Psoas muscle (tissue), 8 donors: ENCODE data around the gene QSER1. TPM values are rescaled to one million over a fixed set of nuclear protein-coding genes. Genes with fewer than 3 reads are reported as not detected.

ENCODE experiments used
- ATAC-seq, 4 donors: fragments of 200-7000 bp; cut with Tn5 transposase; one replicate each; pipeline ENCODE4 v1.9.1; 2020; ENCODE audit warnings: moderate library complexity in 3 of 4, mild to moderate bottlenecking in 2 of 4
- DNase-seq, 2 donors: peaks; one replicate each; pipeline ENCODE4 v3.0.0-alpha.2; 2020
- H3K27ac ChIP-seq: fragments of 200-600 bp; one replicate; pipeline ENCODE4 v1.8.0; 2022
- H3K27me3 ChIP-seq, 3 donors: fragments of 200-600 bp in 1 of 3; one replicate each; pipeline versions ENCODE4 v1.6.1 to v1.8.0; 2013 to 2022; ENCODE audit warnings: low read length in 2 of 3, mild to moderate bottlenecking in 2 of 3, moderate library complexity in 1 of 3; ENCODE audit not compliant: insufficient read depth in 3 of 3
- H3K36me3 ChIP-seq, 2 donors: fragments of 200-600 bp in 1 of 2; one replicate each; pipeline versions ENCODE4 v1.6.1 to v1.8.0; 2013 to 2022; ENCODE audit warnings: low read depth in 1 of 2, mild to moderate bottlenecking in 1 of 2, moderate library complexity in 1 of 2; ENCODE audit not compliant: insufficient read depth in 1 of 2
- H3K4me1 ChIP-seq: fragments of 200-600 bp; one replicate; pipeline ENCODE4 v1.8.0; 2022
- H3K4me3 ChIP-seq: fragments of 200-600 bp; one replicate; pipeline ENCODE4 v1.8.0; 2022; ENCODE audit warnings: mild to moderate bottlenecking
- H3K9me3 ChIP-seq: fragments of 200-600 bp; one replicate; pipeline ENCODE4 v1.8.0; 2022
- WGBS, 3 donors: extraction: QIAGEN DNeasy Blood & Tissue Kit; methylation state at CpG; one replicate each; pipeline versions ENCODE4 v1.1.6 to v1.1.7; 2013; 5-methylcytosine and 5-hydroxymethylcytosine counted together
- intact Hi-C, 2 donors: fragments of 100-400 bp; cut with DNase I; formaldehyde crosslinking; loops; one replicate each; pipeline versions ENCODE4 v1.11.0 to v1.14.2; 2022
- polyA plus RNA-seq, 3 donors: library from polyadenylated mRNA; stranded (reverse); fragments of 200-250 nt; gene quantifications; one replicate each; pipeline ENCODE4 v1.2.3, GENCODE V29; 2013
- total RNA-seq, 4 donors: library from RNA; stranded (reverse); fragmentation: NEBNext Ultra II Directional in 2 of 4; extraction: Animal tissue kit (Norgen Biotek cat#: 25700) in 2 of 4; gene quantifications; one replicate each; pipeline versions ENCODE4 v1.2.1 to v1.2.4, GENCODE V29; 2021 to 2023
- TF ChIP-seq, protein P1 (sequence below): fragments of 200-600 bp; IDR thresholded peaks from one replicate; pipeline ENCODE4 v1.8.0; 2022; ENCODE audit warnings: antibody characterized with exemption
- donor health status: healthy with polysubstance abuse.
- donor health status: DM: no; HTN: no; CAD: no; lungs with moderate emphysema.
- donor health status: Bipolar disorder and iron deficiency.
- donor health status: healthy.
- donor health status: DM: yes; HTN: yes; CAD: no.
- donor health status: DM: no; HTN: no; CAD: no.
- donor health status: DM: no; HTN: no; CAD: no.
- donor health status: DM: yes; HTN: yes; CAD: no.

Gene QSER1
- total and polyA plus RNA-seq, 7 donors, result 2.4 to 19.3 (median 11.8) TPM

DNA sequence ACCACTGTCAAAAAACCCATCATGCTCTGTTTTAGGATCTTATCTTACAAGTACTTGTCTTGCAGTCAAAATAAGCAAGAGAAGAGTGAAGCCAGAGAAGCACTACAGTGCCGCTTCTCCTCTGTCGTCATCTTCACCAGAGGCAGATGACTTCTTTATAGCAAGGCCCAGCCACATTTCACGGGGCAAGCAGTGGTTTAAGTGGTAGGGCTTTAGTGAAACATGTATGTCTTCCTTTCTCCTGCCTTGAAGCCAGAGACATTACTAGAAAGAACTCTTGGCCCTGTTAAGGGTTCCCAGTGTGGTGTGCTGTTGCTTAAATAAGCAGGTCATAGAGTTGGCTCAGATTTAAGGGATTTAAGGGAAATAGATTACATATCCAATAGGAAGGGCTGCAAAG lies 80.2 kb downstream of the QSER1 start:
- H3K4me3 ChIP-seq, result no peak overlapping the region
- intact Hi-C loops, result loop anchor here in 1 of 2 donors (2.0 kb wide), 1 partner anchor 32 kb away; no protein-coding TSS in a partner anchor
- H3K27me3 ChIP-seq, result no peaks in the 10 kb centered on the region
- no peaks in the 10 kb centered on the region for H3K4me1 ChIP-seq
- DNase-seq (no peak), ATAC-seq (no peak)
- no peaks in the 10 kb centered on the region for H3K9me3 ChIP-seq
- H3K27ac ChIP-seq, result no peak overlapping the region
- H3K36me3 ChIP-seq, result peaks cover 0 to 86% of the 10 kb centered on the region in 2 donors
- WGBS, 3 donors, result 85 to 92% (median 90%) methylated on average over 3 of the region's 3 CpGs
- TF ChIP-seq, protein P1, sequence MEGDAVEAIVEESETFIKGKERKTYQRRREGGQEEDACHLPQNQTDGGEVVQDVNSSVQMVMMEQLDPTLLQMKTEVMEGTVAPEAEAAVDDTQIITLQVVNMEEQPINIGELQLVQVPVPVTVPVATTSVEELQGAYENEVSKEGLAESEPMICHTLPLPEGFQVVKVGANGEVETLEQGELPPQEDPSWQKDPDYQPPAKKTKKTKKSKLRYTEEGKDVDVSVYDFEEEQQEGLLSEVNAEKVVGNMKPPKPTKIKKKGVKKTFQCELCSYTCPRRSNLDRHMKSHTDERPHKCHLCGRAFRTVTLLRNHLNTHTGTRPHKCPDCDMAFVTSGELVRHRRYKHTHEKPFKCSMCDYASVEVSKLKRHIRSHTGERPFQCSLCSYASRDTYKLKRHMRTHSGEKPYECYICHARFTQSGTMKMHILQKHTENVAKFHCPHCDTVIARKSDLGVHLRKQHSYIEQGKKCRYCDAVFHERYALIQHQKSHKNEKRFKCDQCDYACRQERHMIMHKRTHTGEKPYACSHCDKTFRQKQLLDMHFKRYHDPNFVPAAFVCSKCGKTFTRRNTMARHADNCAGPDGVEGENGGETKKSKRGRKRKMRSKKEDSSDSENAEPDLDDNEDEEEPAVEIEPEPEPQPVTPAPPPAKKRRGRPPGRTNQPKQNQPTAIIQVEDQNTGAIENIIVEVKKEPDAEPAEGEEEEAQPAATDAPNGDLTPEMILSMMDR, result no peak

DNA sequence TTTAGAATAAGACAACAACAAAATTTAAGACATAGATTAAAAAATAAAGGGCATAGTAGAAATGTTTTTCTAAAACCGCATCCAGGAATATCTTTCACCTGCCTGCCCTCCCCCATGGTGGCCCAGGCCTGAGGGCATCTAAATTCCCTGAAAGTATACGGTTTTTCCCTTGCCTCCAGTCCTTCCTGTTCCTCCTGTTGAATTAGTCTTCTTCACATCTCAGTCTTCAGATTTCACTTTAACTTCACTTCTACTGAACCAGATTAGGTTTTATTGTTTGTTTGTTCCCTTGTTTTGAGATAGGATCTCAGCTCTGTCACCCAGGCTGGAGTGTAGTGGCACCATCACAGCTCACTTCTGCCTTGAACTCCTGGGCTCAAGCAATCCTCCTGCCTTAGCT lies 90.0 kb downstream of the QSER1 start:
- peaks cover 0 to 8% of the 10 kb centered on the region in 2 donors for H3K36me3 ChIP-seq
- TF ChIP-seq, protein P1, result no peak
- H3K4me1 ChIP-seq, result no peaks in the 10 kb centered on the region
- no peak overlapping the region for H3K27ac ChIP-seq
- H3K27me3 ChIP-seq, result no peaks in the 10 kb centered on the region
- intact Hi-C loops, result no loop called here
- no peak overlapping the region for H3K4me3 ChIP-seq
- 77 to 90% (median 87%) methylated on average over 2 of the region's 2 CpGs for WGBS, 3 donors
- no peak for ATAC-seq
- no peaks in the 10 kb centered on the region for H3K9me3 ChIP-seq
- no peak for DNase-seq

DNA sequence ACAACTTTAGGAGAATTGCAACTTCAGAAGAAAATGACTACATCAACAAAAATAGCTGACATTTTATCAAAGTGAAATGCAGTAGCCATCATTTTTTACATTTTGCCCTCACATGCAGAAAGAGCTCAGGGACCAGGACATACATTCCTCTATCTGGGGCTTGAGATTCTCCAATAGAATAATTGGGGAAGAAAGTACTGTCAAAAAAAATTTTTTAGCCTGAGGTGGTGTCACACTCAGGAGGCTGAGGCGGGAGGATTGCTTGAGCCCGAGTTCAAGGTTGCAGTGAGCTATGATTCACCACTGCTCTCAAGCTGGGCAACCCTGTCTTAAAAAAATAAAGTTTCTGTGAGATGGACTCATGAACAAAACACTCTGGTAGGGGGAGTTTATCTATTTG lies 90.9 kb downstream of the QSER1 start:
- H3K4me3 ChIP-seq, result no peak overlapping the region
- DNase-seq (no peak), ATAC-seq (no peak)
- no peak overlapping the region for H3K27ac ChIP-seq
- H3K4me1 ChIP-seq, result no peaks in the 10 kb centered on the region
- WGBS, 3 donors, result 91 to 97% (median 95%) methylated on average over 2 of the region's 2 CpGs
- intact Hi-C loops, result no loop called here
- no peaks in the 10 kb centered on the region for H3K36me3 ChIP-seq
- TF ChIP-seq, protein P1, result no peak
- no peaks in the 10 kb centered on the region for H3K27me3 ChIP-seq
- H3K9me3 ChIP-seq, result no peaks in the 10 kb centered on the region

DNA sequence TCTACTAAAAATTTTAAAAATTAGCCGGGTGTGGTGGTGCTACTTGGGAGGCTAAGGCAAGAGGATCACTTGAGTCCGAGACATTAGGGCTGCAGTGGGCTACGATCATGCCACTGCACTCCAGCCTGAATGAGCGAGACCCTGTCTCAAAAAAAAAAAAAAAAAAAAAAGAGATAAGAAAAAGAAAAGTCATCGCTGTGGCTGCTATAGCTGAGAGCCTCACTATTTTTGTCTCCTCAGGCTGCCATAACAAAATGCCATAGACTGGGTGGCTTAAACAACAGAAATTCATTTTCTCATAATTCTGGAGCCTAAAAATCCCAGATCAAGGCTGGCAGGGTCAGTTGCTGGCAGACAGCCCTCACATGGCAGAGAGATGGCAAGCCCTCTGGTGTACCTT lies 93.0 kb downstream of the QSER1 start:
- 95 to 98% (median 95%) methylated on average over 5 of the region's 5 CpGs for WGBS, 3 donors
- TF ChIP-seq, protein P1, result no peak
- no peaks in the 10 kb centered on the region for H3K4me1 ChIP-seq
- H3K36me3 ChIP-seq, result no peaks in the 10 kb centered on the region
- intact Hi-C loops, result no loop called here
- no peaks in the 10 kb centered on the region for H3K9me3 ChIP-seq
- ATAC-seq (no peak), DNase-seq (no peak)
- no peak overlapping the region for H3K27ac ChIP-seq
- H3K4me3 ChIP-seq, result no peak overlapping the region
- no peaks in the 10 kb centered on the region for H3K27me3 ChIP-seq

DNA sequence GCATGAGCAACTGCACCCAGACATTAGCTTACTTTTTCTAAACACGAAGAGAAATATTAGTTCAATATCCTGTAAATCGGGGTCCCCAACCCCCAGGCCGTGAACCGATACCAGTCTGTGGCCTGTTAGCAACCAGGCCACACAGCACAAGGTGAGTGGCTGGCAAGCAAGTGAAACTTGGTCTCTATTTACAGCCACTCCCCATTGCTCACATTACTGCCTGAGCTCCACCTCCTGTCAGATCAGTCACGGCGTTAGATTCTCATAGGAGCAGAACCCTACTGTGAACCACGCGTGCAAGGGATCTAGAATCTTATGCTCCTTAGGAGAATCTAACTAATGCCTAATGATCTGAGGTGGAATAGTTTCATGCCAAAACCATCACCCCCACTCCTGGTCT lies 95.2 kb downstream of the QSER1 start:
- no peak overlapping the region for H3K27ac ChIP-seq
- TF ChIP-seq, protein P1, result no peak
- H3K9me3 ChIP-seq, result peaks cover 14% of the 10 kb centered on the region
- ATAC-seq (no peak), DNase-seq (no peak)
- intact Hi-C loops, result no loop called here
- no peak overlapping the region for H3K4me3 ChIP-seq
- no peaks in the 10 kb centered on the region for H3K36me3 ChIP-seq
- no peaks in the 10 kb centered on the region for H3K4me1 ChIP-seq
- 60 to 65% (median 65%) methylated on average over 8 of the region's 8 CpGs for WGBS, 3 donors
- no peaks in the 10 kb centered on the region for H3K27me3 ChIP-seq
